Measurements from ENCODE around the gene ATP6V0C. TPM values are rescaled to one million over a fixed set of nuclear protein-coding genes. Genes with fewer than 3 reads are reported as not detected.

The ATP6V0C gene
- 8.8 and 9.6 TPM in 2 replicates for total RNA-seq

- peak; percentile 37 for DNase-seq (ENCODE audit: low read depth, low spot score)
Observed at GRCh38 chr16:2513405-2514332, at the start of gene ATP6V0C. Gene ATP6V0C, plus strand, starts transcription at chr16:2513952. Its CDS starts 152 bp downstream, at chr16:2514104.

DNA sequence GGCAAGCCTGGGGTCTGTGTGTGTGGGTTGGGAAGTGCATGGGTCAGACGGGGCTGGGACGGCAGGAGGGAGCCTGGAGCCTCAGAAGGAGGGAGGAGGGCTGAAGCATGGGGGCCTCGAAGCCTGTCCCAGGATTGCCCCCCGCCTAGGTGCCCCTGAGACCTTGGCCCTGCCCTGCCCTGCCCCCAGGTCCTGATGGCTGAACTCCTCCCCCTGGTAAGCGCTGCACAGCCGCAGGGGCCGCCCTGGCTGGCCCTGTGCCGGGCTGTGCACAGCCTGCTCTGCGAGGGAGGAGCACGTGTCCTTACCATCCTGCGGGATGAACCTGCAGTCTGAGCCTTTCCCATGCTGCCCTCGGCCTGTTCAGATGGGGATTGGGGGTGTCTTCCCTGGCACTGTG, 49.4 kb upstream of the ATP6V0C start:
- no peak for DNase-seq (ENCODE audit: low read depth, low spot score)

- DNase-seq (ENCODE audit: low read depth, low spot score): no peak
Observed at GRCh38 chr16:2465653-2466415, 47.9 kb upstream of the ATP6V0C start.

DNA sequence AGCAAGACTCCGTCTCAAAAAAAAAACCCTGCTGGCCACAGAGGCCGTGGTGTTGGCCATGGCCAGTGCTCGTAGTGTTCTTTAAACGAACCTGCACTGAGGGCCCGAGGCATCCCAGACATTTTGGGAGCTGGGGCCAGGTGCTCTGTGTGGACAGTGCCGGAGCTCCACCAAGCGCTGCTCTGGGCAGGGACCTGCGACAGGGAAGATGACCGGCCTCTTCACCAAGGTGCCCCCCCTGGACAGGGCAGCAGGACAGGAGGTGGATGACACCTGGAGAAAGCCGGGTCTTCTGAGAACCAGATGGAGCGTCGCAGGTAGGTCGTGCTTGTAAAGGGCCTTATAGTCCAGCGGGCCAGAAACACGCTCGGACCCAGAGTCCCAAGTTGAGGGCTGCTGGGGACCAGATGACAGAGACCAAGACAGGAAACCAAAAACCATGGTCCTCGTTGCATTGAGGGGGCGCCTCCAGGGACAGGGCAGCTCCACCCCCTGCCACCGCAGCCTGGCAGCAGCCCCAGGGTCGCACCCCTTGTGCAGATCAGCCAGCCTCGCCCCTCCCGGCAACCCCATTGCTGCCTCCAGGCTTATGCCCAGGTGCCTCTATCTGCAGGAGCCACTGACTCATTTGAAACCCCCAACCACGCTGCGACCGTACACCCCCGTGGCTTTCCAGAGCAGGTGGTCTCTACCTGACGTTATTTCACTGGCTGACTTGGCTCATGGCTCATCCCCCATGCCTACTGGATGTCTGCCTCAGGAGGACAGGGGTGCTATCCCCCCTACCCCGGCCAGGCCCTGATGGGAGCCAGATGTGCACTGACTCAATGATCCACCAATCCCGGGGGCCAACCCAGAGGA, 46.9 kb upstream of the ATP6V0C start:
- DNase-seq (ENCODE audit: low read depth, low spot score): no peak

- no peak for DNase-seq (ENCODE audit: low read depth, low spot score)
Observed at GRCh38 chr16:2467528-2468232, 46.1 kb upstream of the ATP6V0C start.

GRCh38 chr16:2468233-2468724, 45.5 kb upstream of the ATP6V0C start:
- DNase-seq (ENCODE audit: low read depth, low spot score): no peak

- DNase-seq (ENCODE audit: low read depth, low spot score): no peak
Observed at GRCh38 chr16:2468725-2469398, 44.9 kb upstream of the ATP6V0C start.

DNA sequence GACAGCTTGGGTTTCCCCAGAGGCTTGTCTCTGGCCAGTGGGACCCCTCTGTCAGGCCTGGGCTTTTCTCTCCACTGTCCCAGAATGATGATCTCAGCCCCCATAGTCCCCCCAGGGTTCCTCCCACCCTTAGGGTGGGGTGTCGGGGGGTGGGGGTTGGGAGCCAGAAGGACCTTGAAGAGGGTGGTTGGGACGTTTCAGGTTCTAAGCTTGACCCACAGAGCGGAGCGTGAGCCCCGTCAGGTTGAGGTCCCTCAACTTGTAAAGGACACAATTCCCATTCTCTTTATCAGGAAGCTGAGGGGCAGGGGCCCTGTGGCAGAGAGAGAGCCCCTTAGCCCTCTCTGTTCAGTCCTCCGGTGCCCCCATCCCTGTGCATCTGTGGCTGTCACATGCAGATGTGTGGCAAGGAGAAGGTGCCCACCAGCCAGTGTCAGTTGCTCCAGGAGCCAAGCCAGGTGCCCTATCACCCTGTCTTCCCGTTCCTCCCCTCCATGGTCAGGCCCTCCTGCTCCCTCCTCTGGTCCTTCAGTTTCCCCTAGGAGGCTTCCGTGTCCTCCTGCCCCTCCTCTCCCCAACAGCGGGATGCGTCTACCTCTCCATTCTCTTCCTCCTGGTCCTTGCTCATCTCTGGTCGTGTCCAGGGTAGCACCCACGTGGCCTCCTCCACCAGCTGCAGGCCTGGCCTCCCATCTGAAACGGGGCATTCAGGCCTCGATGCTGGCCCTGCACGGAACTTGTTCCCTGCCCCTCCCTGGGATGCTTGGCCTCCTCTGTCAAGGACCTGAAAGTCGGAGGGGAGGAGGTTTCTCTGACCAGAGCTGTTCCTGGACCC, 44.1 kb upstream of the ATP6V0C start:
- no peak for DNase-seq (ENCODE audit: low read depth, low spot score)

- no peak for DNase-seq (ENCODE audit: low read depth, low spot score)
Observed at GRCh38 chr16:2470234-2470601, 43.5 kb upstream of the ATP6V0C start.

- DNase-seq (ENCODE audit: low read depth, low spot score): no peak
Observed at GRCh38 chr16:2470603-2471015, 43.1 kb upstream of the ATP6V0C start.

GRCh38 chr16:2471016-2471652, 42.6 kb upstream of the ATP6V0C start, which contains the start of gene NTN3:
Gene NTN3, plus strand, starts transcription at chr16:2471297. Its CDS starts 405 bp downstream, at chr16:2471702.
- DNase-seq (ENCODE audit: low read depth, low spot score): no peak

GRCh38 chr16:2471653-2472487, 41.9 kb upstream of the ATP6V0C start:
- no peak for DNase-seq (ENCODE audit: low read depth, low spot score)

- no peak for DNase-seq (ENCODE audit: low read depth, low spot score)
Observed at GRCh38 chr16:2472488-2472864, 41.3 kb upstream of the ATP6V0C start.

DNA sequence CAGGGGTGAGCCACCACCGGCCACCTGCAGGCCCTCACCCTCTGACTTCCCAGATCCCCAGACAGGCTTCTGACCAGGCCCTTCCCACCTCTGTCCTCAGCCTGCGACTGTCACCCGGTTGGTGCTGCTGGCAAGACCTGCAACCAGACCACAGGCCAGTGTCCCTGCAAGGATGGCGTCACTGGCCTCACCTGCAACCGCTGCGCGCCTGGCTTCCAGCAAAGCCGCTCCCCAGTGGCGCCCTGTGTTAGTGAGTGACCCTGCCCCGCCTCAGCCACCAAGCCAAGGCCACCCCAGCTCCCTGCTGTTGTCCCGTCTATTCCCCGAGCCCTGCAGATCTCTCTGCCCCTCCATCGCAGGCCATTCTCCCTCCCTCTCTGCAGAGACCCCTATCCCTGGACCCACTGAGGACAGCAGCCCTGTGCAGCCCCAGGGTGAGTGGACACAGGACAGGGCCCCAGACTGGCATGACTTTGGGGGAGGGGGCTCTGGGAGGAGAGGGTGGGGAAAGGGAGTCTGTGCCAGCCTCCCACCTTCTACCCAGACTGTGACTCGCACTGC, 40.8 kb upstream of the ATP6V0C start:
- DNase-seq (ENCODE audit: low read depth, low spot score): no peak

- DNase-seq (ENCODE audit: low read depth, low spot score): no peak
Observed at GRCh38 chr16:2473446-2473926, 40.3 kb upstream of the ATP6V0C start.

- DNase-seq (ENCODE audit: low read depth, low spot score): no peak
Observed at GRCh38 chr16:2473999-2474876, 39.5 kb upstream of the ATP6V0C start.

All from pulmonary artery endothelial cell (primary cell).